Measurements from ENCODE around the gene GHRHR.

GHRHR gene

DNA sequence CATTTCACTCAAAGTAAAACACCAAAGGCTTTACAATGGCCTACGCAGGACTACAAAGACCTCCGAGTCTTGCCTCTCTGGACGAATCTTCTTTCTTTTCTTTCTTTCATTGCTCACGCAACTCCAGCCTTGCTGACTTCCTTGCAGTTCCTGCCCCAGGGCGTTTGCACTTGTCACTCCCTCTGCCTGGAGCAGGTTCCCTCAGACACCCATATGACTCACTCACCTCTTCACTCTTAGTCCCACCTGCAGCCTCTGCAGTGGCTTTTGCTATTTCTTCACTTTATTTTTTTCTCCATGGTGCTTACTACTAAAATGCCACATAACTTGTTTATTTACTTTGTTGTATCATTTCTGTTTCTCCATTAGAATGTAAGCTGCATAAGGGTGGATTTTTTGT lies 33.1 kb downstream of the GHRHR start:
- intact Hi-C loops (cut with DNase I): no loop called here

DNA sequence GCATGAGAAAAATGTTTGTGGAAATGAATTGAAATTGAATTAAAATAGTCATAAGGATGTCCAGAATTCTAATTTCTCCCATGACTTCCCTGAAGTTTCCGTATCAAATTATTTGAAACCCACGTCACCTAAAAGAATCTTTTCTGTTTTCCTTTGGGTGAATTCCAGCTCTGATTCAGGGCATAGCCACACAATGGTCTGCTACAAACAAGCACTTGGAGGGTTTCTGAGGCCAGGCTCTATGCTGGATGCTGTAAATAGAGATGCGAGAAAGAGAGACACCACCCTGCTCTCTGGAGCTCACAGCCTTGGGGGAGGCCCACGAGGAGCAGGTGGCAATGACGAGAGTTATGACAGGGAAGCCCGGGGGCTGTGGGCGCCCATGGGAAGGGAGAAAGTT lies 33.6 kb downstream of the GHRHR start:
- intact Hi-C loops (cut with DNase I): no loop called here
- peak in 1 of 10 donors; percentile 22 for DNase-seq

More for the DNA sequence above, 33.1 kb downstream of the GHRHR start:
- peak in 2 of 10 donors; percentile 17 to 49 for DNase-seq

DNA sequence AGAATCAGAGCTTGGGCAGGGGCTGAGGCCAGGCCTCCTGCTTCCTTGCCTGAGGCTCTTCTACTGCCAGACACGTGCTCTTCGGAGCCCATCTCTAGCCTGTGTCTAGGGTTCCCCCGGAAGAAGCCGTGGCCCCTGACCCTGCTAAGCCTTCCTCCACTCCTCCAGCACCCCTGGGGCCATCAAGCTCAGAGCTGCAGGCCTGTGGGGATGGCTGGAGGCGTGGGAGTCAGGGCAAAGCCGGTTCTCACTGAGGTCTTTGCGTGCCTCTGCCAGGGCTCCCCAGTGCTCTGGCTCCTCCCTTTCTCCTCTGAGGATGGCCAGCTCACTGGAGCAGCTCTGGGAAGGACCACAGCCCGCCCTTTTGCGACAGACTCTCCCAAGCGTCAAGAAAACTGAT lies 34.4 kb downstream of the GHRHR start:
- intact Hi-C loops (cut with DNase I): no loop called here
- DNase-seq: peak in 2 of 10 donors; percentile 22 to 25

DNA sequence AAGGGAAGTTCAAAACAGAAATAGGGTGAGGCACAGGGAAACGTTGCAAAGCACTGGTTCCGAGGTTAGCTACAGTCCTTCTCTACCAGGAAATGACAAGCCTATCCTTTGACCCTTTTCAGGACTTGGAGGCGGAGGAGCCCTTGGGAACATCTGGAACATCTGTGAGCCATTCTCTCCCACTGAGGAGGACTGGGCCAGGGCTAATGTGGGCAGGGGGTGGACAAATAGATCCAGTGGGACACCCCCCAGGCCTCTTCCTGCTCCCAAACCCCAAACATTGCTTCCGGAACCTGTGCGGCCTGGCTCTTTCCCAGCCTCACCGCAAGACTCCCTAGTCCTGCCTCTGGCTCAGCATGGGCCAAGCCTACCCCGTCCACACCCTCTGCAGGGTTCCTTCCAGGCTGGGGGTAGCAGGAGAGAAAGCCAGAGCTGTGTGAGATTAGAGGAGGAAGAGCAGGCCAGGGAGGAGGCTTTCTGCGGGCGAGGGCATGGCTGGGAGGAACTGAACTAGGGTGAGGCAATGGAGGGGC lies 36.5 kb downstream of the GHRHR start:
- peak in 2 of 10 donors; percentile 34 to 35 for DNase-seq
- intact Hi-C loops (cut with DNase I): no loop called here

DNA sequence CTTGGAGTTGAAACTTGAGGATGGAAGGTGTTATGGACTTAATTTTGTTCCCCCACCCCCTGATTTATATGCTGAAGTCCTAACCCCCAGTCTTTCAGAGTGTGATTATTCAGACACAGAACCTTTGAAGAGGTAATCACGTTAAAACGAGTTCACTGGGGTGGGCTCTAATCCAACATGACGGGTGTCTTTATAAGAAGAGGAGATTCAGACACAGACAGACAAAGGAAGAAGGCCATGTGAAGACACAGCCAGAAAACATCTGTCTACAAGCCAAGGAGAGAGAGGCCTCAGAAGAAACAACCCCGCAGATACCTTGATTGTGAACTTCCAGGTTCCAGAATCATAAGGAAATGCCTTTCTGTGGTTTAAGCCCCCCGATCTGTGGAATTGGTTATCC lies 37.0 kb downstream of the GHRHR start:
- no peak for DNase-seq
- intact Hi-C loops (cut with DNase I): no loop called here

DNA sequence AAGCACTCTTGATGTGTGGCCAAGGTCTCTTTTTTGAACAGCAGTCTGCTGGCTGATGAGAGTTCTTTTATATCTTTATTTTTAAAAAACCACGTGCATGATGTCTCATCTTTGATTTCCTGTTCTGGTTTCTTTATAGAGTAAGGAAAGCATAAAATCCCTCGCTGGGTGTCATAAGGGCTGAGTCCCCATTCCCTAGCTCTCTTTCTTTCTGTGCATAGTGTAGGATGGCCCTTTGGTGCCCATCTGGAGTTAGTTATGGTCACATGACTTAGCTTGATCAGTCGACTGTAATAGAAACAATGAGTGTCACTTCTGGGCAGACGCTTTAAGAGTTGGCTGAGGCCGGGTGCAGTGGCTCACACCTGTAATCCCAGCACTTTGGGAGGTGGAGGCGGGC lies 38.5 kb downstream of the GHRHR start:
- intact Hi-C loops (cut with DNase I): no loop called here
- peak in 1 of 10 donors; percentile 53 for DNase-seq

DNA sequence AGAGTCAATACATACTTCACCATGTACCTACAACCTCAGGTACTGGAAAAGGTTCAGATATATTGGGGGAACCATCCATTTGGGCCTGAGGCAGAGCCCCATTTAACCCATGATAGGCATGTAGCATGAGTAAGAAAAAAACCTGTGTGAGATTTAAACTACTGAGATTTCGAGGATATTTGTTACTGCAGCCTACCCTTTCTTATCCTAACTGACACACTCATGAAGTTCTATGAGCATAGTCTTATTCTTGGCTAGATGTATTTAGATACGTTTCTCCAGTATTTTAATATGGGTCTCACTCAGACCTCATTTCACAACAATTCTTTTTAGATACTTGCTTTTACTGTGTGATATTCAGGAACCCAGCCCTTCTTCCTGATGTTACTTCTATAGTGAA lies 39.3 kb downstream of the GHRHR start:
- no peak for DNase-seq
- intact Hi-C loops (cut with DNase I): no loop called here

DNA sequence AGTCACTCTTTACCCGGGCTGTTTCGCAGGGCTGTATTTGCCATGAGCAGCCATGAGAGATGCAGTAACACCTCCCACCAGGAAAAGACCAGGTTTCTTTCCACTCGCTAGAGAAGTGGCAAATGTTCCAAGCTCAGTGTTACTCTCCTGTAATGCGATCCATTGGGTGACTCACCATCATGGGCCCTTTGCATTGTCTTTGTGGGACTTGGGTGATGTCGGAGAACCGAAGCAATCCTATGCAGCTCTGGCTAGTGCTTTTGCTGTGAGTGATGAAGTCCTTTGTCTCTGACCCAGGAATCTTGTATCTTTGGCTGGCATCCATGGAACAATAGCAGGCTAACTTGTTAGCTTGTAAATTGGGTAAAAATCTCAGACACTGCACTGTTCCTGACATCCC lies 40.0 kb downstream of the GHRHR start:
- DNase-seq: peak in 1 of 10 donors; percentile 6
- intact Hi-C loops (cut with DNase I): no loop called here

DNA sequence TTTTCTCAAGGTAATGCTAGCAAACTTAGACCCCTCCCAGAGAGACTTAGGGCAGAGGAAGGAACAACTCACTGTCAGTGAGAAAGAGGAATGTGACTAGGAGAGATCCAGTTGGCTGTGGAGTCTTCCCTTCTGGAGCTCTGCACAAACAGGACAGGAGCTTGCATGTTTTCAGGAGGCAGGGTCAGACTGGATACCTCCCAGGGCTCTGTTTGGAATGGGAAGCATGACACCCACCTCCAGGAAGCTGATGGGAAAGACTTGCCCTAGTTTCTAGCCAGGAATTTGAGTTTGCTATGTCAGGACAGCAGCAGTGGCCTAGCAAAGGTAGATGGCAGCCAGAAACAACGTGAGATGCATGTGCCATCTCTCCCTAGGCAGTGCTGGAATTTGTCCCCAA lies 40.6 kb downstream of the GHRHR start:
- DNase-seq: peak in 1 of 10 donors; percentile 6
- intact Hi-C loops (cut with DNase I): no loop called here

DNA sequence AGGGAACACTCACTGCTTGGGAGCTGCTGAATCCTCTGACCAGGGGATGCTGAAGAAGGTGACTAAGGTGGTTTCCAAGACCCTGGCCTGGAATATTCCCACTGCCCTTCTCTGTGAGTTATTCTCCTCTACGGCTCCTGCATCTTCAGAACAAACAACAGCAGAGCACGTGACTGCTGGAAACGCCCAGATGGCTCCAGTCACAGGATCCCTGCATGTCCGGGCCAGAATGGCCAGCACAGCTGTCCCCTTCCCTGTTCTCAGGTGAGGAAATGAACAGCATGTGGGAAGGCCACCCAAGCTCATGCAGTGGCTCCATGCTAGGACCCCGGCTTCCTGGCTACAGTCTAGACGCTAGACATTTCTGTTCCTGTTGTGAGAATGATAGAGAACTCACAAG lies 43.1 kb downstream of the GHRHR start:
- intact Hi-C loops (cut with DNase I): no loop called here
- DNase-seq: peak in 2 of 10 donors; percentile 19 to 36

DNA sequence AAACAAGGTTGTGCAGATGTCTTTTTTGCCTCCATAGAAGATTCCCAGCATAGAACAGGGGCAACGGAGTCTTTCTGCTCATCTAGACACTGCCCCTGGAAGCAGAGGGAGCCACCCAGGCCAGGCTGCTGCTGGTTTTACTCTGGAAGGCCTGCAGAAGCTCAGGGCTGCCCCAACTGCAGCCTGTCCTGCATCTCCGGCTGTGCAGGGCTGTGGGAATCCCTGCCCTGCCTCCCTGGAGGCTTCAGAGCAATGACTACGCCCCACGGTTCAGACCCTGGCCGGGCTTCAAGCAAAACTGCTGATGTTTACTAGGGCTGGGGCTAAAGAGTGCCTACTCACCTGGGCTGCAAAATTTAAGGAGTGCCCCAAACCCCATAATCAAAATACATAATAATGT lies 43.9 kb downstream of the GHRHR start:
- intact Hi-C loops (cut with DNase I): no loop called here
- peak in 2 of 10 donors; percentile 54 to 74 for DNase-seq

DNA sequence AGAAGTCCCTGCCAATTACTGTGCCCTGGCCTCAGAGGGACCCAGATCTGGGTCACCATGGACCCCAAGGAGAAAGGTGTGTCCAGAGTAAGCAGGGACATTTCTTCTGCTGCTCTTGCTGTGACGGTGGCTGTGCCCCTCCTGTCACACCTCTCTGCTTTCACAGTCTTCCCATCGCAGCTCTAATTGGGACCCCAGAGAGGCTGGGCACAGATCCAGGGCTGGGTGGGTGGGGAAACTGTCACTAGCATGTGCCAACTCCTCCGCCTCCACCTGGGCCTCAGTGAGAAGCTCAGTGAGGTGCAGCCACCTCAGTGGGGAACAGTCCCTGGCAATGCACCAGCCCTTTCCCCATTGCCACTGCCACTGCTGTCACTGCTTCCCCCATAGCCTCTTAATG lies 51.1 kb downstream of the GHRHR start:
- intact Hi-C loops (cut with DNase I): no loop called here
- peak in 1 of 10 donors; percentile 65 for DNase-seq

DNA sequence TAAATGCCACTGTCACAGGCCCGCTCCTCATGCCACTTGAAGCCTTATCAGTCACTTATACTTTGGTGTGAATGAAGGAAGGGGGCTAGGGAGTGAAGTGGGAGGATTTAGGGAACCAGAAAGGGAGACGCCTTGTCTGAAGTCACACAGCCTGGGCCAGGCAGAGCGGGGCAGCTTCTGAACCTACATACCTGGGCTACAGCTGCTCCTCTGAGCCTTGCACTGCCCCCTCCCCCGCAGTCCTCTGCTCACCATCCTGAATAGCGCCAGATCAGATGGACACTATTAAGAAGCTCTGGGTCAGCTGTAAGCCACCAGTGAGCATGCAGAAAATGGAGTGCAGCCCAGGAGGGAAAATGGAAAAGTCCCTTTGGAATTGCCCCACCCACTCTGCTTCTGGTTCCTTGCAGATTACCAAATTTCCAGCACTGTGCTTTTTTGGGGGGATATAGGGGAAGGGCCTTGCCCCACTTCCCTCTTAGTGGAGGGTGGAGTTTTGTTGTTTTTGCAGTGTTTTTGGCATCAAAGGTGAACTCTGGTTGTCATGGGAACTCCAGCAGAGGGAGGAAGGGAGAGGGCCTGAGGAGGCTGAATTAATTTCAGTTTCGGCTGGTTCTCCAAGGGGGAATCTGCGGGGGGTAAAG lies 53.4 kb downstream of the GHRHR start:
- intact Hi-C loops (cut with DNase I): no loop called here

DNA sequence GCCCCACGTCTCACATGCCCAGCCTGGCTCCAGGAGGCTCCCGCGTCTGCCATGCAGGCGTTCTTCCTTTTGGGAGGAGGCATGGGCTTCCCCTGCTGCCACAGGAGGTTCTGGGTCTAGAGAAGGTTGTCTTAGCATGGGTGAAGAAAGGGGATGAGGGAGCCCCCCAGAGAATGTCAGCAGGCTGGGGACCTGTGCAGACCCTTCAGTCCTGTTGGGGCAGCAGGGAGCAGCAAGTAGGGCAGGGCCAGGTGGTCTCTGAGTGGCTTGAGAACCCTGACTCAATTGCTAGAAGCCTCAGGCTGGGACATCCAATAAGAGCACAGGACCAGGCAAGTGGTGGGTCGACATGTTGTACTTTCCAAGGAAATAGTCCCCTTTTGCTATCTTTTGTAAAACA lies 54.0 kb downstream of the GHRHR start:
- intact Hi-C loops (cut with DNase I): no loop called here
- peak in 1 of 10 donors; percentile 50 for DNase-seq

More for the DNA sequence above, 53.4 kb downstream of the GHRHR start:
- peak in 1 of 10 donors; percentile 32 for DNase-seq

DNA sequence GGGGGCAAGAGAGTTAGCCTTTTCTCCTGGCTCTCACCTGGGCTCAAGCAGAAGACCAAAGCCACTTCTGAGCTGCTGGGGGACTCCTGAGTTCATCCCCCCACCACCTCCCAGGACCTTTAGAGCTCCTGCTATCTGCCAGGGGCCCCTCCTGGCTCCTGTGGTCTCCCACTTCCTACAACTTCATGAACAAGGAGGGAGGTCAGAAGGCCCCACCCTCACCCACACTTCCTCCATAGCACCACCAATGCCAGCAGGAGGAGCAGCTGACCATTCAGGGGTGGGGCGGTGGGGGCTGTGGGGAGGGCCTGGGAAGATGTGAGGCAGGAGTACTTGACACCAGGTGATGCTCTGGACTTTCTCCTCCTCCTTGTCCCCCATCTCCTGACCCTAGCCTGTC lies 55.8 kb downstream of the GHRHR start:
- intact Hi-C loops (cut with DNase I): no loop called here

DNA sequence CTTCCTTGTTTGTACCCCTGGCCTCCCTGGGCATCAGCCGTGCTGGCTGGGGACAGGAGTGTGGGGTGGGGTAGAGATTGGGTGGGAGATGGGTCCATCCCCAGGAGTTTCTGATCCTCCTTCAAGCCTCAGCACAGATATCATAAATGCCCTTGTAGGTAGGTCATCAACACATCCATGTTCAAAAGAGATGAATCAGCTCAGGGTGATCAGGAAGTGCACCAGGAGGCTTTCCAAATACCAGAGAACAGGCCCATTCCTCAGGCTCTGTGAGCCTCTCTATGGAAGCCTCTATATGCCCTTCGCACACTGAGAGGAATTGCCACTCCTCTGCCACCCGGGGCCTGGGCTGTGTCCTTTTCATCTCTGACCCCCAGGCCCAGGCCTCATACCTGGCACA lies 56.4 kb downstream of the GHRHR start:
- intact Hi-C loops (cut with DNase I): no loop called here
- DNase-seq: peak in 1 of 10 donors; percentile 55

More for the DNA sequence above, 55.8 kb downstream of the GHRHR start:
- peak in 1 of 10 donors; percentile 30 for DNase-seq

DNA sequence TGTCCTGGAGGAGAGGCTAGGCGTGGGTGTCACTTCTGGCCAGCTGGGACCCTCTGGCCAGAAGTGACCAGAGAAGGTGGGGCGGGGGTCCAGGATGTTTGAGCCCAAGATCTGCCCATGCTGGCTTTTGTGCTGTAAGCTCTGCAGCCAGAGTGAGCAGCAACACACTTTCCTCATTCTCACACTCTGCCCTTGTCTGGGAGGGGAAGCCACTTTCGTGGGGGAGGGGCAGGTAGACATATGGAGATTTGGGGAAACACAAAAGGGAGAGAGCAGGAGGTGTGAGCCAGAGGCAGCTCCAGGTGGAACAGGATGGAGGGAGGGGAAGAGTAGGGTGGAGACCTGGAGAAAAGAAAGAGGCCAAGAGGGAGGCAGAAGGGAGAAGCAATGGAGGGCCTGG lies 56.9 kb downstream of the GHRHR start:
- DNase-seq: peak in 1 of 10 donors; percentile 53
- intact Hi-C loops (cut with DNase I): no loop called here

DNA sequence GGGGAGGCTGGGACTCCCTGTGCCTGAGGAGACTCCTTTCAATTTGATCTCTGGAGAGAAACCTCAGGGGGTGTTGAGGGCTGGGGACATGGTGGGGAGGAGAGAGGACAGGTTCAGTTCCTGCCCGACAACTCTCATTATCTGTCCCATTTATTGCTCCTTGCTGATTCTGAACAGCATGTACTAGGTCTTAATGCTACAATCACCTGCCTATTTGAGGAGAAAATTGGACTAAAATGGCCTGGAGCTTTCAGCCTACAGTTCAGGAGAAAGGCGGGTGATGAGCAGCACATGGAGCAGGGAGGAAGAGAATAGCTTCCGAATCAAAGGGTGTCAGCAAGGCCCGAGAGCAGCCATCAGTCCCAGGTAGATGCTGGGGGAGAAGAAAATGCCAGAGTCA lies 58.4 kb downstream of the GHRHR start:
- DNase-seq: peak in 1 of 10 donors; percentile 20
- intact Hi-C loops (cut with DNase I): no loop called here

DNA sequence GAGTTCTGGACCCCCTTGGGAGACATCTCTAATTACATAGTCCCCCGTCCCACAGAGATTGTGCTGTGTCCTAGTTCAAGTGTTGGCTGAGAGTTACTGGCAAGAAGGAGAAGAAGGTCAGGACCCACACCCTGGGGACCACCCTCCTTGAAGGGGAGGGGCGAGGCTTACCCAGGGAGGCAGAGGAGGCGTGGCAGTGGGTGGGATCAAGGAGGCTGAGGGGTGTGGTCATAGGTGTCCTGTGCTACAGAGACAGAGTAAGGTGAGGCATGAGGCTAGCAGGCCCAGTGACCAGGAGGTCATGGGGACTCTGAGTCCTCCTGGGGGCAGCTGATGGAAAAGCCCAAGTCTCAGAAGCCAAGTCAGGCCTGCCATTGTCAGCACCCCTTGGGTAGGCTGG lies 59.0 kb downstream of the GHRHR start:
- peak in 1 of 10 donors; percentile 71 for DNase-seq
- intact Hi-C loops (cut with DNase I): no loop called here

DNA sequence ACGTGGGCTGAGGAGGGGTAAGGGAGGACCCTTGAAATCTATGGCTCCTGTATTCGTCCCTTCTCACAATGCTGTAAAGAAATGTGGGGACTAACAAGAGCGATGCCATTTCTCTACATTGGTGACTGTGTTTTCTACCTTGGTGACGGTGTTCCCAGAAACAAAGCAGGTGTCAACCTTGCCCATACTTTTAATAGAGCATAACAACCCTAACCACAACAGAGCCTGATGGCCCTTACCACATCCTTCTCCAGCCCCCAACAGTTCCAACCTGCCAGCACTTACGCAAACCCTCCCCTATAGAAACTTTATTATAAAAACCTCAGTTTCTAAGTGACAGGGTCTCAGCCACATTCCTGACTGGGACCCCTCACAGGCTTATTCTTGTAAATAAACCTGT lies 60.1 kb downstream of the GHRHR start:
- intact Hi-C loops (cut with DNase I): no loop called here
- DNase-seq: peak in 1 of 10 donors; percentile 7

DNA sequence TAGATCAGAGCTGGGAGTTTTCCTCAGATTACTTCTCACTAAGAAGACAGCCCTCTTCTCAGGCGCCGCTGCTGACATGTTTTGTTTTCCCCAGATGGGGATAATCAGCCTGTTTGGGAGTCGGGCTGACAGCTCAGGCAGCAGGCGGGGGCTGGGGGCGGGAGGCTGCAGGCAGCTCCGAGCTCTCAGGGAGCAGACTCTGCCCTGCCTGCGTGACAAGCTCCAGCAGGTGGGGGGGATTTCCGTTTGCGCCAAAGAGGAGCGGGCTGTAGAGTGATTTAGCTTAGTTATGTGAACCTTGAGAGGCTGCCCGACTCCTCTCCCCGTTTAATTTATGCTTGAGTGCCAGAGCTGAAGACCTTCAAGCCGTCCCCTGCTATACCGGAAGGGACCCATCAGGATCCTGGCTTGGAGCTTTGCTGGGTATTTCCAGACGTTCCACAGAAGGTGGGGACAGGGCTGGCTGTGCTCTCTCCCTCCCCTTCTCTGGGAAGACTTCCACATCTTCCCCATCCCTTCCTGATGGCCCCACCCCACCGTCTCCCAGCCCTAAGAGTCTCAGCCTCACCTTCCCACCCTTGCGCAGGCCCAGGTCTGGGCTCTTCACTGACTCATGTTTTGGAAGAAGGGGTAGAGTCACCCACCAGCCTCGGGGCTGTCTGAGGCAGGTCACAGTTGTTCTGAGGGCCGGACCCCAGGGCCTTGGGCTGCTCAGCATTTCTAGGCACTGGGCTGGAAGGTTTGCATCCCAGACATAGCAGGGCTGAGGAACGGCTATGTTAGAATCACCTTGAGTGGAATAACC lies 63.6 kb downstream of the GHRHR start:
- DNase-seq: peak in 9 of 10 donors; percentile 14 to 96 (median 71)
- intact Hi-C loops (cut with DNase I): no loop called here

DNA sequence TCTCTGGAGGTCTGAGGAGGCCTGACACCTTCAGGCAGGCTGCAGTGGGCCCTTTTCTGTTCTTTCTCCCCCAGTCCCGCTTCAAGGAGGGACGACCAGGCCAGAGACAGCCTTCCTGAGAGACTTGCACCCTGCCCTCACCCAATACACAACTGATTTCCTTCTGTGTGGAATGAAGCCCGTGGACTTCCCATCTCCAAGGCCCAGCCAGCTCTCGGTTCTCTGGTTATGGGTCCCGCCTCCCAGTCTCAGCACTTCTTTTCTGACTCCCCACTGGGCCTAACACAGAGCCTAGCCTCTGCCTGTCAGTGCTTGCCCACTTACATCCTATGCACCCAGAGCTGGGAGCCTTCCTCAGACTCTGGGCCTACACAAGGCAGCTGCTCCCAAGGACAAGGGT lies 64.3 kb downstream of the GHRHR start:
- DNase-seq: peak in 1 of 10 donors; percentile 73
- intact Hi-C loops (cut with DNase I): no loop called here
